Spinal cord (tissue), 10 donors: ENCODE results near the gene E2F6. TPM values are rescaled to one million over a fixed set of nuclear protein-coding genes. Genes with fewer than 3 reads are reported as not detected.

ENCODE experiments used
- DNase-seq, 6 donors: peaks; one replicate each; pipeline versions ENCODE4 v3.0.0 to v3.0.0-alpha.2; 2013 to 2015; ENCODE audit warnings: low spot score in 6 of 6, low read depth in 4 of 6
- H3K27ac ChIP-seq: one replicate; pipeline ENCODE4 v1.5.1; 2013; ENCODE audit warnings: low read depth, low read length, control low read depth
- H3K27me3 ChIP-seq: one replicate; pipeline ENCODE4 v1.6.1; 2013; ENCODE audit warnings: low read length; ENCODE audit not compliant: control insufficient read depth, insufficient read depth
- H3K36me3 ChIP-seq: one replicate; pipeline ENCODE4 v1.6.1; 2013; ENCODE audit warnings: low read length; ENCODE audit not compliant: control insufficient read depth, insufficient read depth
- H3K4me1 ChIP-seq: one replicate; pipeline ENCODE4 v1.6.1; 2013; ENCODE audit warnings: low read length; ENCODE audit not compliant: control insufficient read depth, insufficient read depth
- H3K4me3 ChIP-seq: one replicate; pipeline ENCODE4 v1.5.1; 2013; ENCODE audit warnings: low read depth, low read length, control low read depth
- H3K9me3 ChIP-seq: one replicate; pipeline ENCODE4 v1.6.1; 2013; ENCODE audit warnings: low read length; ENCODE audit not compliant: control insufficient read depth, insufficient read depth
- WGBS: methylation state at CpG from one replicate; pipeline ENCODE4 v1.1.5; 2013; ENCODE audit warnings: missing lambda C conversion rate; ENCODE audit not compliant: insufficient coverage; 5-methylcytosine and 5-hydroxymethylcytosine counted together
- polyA plus RNA-seq, 2 donors: library from polyadenylated mRNA; unstranded; fragments of 120-200 nt; gene quantifications; one replicate each; pipeline ENCODE4 v1.2.1, GENCODE V29; 2013; ENCODE audit not compliant: insufficient read length in 2 of 2
- total RNA-seq, 2 donors: library from RNA; depleted of rRNA in 1 of 2; stranded (reverse); fragments of 120-200 nt in 1 of 2; fragments of >200 nt in 1 of 2; gene quantifications; one replicate each; pipeline versions ENCODE4 v1.2.3 to v1.2.4, GENCODE V29; 2013 to 2014
- donor health status: healthy.

The E2F6 gene
- total and polyA plus RNA-seq, 4 donors = 13.7 to 20.0 (median 17.5) TPM

DNA sequence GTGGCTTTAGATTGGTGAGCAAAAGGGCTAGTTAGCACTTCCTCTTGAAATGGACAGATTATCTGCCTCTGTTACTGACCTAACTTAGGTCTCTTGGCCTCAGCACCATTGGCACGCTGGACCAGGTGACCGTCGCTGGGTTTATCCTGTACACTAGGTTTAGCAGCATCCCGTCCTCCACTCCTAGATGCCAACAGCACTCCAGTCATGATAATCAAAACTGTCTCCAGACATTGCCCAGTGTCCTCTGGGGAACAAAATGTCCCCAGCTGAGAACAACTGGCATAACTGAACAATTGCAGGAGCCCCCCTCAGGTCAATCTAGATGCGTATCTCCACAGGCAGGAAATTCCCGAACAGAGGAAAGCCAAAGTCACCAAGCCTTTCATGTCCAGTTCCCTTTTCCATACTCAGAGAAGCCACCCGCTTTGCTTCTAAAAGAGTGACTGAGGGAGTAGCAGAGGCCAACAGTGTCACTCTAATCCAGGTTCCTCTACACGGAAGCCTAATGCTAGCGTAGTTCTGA lies 27.3 kb downstream of the E2F6 start:
- 95% methylated on average over 7 of the region's 9 CpGs for whole genome bisulfite sequencing
- no peak for DNase-seq
- Histone ChIP-seq H3K4me1 (no peaks in the 10 kb centered on the region), H3K9me3 (no peaks in the 10 kb centered on the region), H3K27me3 (no peaks in the 10 kb centered on the region), H3K36me3 (peaks cover 5% of the 10 kb centered on the region), H3K4me3 (no peak overlapping the region), H3K27ac (no peak overlapping the region)

GRCh38 chr2:11437602-11438001 lies 28.4 kb downstream of the E2F6 start:
- Histone ChIP-seq H3K27ac (no peak overlapping the region), H3K4me3 (no peak overlapping the region), H3K4me1 (no peaks in the 10 kb centered on the region), H3K9me3 (no peaks in the 10 kb centered on the region), H3K27me3 (no peaks in the 10 kb centered on the region), H3K36me3 (peaks cover 5% of the 10 kb centered on the region)
- WGBS = 100% methylated on average over 1 of the region's 5 CpGs
- DNase-seq = no peak

- 87% methylated on average over 6 of the region's 8 CpGs for whole genome bisulfite sequencing
- no peak for DNase-seq
- Histone ChIP-seq H3K36me3 (peaks cover 4% of the 10 kb centered on the region), H3K4me3 (no peak overlapping the region), H3K9me3 (no peaks in the 10 kb centered on the region), H3K4me1 (no peaks in the 10 kb centered on the region), H3K27me3 (no peaks in the 10 kb centered on the region), H3K27ac (no peak overlapping the region)
Observed at GRCh38 chr2:11435036-11435435, 30.9 kb downstream of the E2F6 start.

GRCh38 chr2:11434443-11434842 lies 31.5 kb downstream of the E2F6 start:
- Histone ChIP-seq H3K4me1 (no peaks in the 10 kb centered on the region), H3K27me3 (no peaks in the 10 kb centered on the region), H3K27ac (no peak overlapping the region), H3K4me3 (no peak overlapping the region), H3K36me3 (no peaks in the 10 kb centered on the region), H3K9me3 (no peaks in the 10 kb centered on the region)
- DNase-seq = no peak
- WGBS = no CpG with 5 or more reads among the region's 7 CpGs

DNA sequence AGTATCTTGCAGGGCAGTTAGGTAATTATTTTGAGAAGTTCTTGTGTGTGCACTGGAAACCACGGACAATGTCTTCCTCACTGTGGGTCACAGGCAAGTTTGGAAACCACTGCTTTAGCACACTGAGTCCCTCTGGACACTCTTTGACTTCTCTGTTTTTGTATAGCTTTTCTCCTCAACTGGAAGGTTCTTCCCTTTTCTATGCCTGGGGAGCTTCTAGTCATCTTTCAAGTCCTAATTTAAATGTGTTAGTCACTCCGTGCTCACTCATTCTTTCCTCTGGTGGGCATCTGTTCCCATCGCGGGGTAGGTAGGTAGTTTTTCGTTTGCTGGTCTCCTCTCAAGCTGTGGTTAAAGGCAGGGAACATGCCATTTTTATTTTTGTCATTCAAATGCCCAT lies 32.1 kb downstream of the E2F6 start:
- no peaks in the 10 kb centered on the region for H3K36me3 ChIP-seq
- H3K27ac ChIP-seq = no peak overlapping the region
- no peak overlapping the region for H3K4me3 ChIP-seq
- H3K9me3 ChIP-seq = no peaks in the 10 kb centered on the region
- DNase-seq = no peak
- H3K4me1 ChIP-seq = no peaks in the 10 kb centered on the region
- H3K27me3 ChIP-seq = no peaks in the 10 kb centered on the region
- 100% methylated on average over 1 of the region's 5 CpGs for WGBS

DNA sequence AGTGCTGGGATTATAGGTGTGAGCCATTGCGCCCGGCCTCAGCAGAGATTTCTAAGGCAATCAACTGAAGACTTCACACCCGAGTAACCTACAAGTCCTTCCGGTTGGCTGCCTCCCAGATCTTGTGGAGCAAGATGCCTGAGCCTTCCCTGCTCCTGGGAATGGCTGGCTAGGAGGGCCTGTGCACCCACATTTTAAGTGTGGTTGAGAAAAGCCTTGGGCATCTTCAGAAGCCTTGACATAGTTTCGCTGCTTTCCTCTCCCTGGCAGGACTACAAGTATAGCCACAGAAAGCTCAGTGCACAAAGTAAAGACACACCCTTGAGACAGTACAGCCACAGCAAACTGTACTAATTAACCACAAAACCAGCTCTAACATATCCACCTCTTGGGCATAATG lies 35.2 kb downstream of the E2F6 start:
- WGBS = 92% methylated on average over 4 of the region's 5 CpGs
- Histone ChIP-seq H3K27me3 (no peaks in the 10 kb centered on the region), H3K4me1 (no peaks in the 10 kb centered on the region), H3K9me3 (no peaks in the 10 kb centered on the region), H3K4me3 (no peak overlapping the region), H3K36me3 (no peaks in the 10 kb centered on the region), H3K27ac (no peak overlapping the region)
- DNase-seq = no peak

DNA sequence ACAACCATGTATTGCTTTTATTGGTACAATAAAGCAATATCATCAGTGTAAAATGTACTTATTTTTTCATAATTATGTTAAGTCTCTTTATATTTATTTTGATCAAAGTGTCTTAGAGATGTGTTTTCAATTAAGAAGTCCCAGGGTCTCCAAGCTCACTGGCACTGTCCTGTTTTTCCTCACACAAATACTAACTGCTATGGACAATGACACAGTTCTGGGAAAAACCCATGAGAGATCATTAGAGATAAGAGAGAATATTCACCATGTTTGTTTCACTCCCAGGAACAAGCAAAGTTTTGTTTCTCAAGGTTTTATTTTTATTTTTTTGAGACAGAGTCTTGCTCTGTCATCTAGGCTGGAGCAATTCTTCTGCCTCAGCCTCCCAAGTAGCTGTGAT lies 38.7 kb downstream of the E2F6 start:
- DNase-seq = no peak
- Histone ChIP-seq H3K36me3 (no peaks in the 10 kb centered on the region), H3K9me3 (no peaks in the 10 kb centered on the region), H3K4me3 (no peak overlapping the region), H3K4me1 (no peaks in the 10 kb centered on the region), H3K27ac (no peak overlapping the region), H3K27me3 (no peaks in the 10 kb centered on the region)

DNA sequence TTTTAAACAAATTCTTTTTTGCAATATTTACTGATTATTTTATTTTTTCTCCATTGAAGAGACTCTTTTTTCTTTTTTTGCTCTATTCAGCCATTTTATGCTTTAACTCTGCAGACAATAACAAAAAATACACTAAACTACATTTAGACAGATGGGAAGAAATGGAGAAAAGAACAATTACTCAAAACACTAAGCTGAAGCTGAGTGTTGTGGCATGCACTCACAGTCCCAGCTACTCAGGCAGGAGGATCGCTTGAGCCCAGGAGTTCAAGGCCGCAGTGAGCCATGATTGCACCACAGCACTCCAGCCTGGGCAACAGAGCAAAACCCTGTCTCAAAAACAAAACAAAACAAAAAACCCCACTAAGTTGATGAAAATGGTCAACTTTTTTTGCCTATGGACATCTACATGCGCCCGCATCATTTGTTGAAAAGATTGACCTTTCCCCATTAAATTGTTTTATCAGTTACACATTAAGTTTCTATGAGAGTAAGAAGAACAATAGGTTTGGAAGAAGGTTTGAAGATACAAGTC lies 43.0 kb downstream of the E2F6 start:
- H3K9me3 ChIP-seq = peaks cover 2% of the 10 kb centered on the region
- 100% methylated on average over 2 of the region's 4 CpGs for WGBS

DNA sequence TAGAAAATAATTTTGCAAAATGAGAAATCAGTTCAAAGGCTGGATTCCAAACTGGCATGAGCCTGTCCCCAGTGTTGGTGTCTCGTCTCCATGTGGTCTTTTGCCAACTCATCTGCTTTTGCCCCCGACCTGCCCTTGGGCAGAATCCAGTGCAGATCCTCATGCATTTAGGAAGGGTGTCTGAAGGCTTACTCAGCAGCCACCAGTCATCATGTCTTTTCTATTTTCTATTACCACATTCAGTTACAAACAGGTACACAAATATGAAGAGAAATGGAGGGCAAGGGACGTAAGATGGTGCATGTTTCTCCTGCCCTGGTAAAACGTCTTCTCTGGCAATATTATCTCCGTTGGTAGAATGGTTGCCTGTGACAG lies 43.5 kb downstream of the E2F6 start:
- WGBS = 63% methylated on average over 1 of the region's 5 CpGs
- Histone ChIP-seq H3K27ac (no peak overlapping the region), H3K4me1 (no peaks in the 10 kb centered on the region), H3K36me3 (no peaks in the 10 kb centered on the region), H3K9me3 (peaks cover 5% of the 10 kb centered on the region), H3K27me3 (no peaks in the 10 kb centered on the region), H3K4me3 (no peak overlapping the region)
- no peak for DNase-seq

More for the DNA sequence above, 43.0 kb downstream of the E2F6 start:
- H3K4me1 ChIP-seq = no peaks in the 10 kb centered on the region
- H3K27me3 ChIP-seq = no peaks in the 10 kb centered on the region
- no peaks in the 10 kb centered on the region for H3K36me3 ChIP-seq
- no peak for DNase-seq
- no peak overlapping the region for H3K4me3 ChIP-seq
- H3K27ac ChIP-seq = no peak overlapping the region

GRCh38 chr2:11421863-11422490 lies 44.0 kb downstream of the E2F6 start:
- no peak for DNase-seq

More at GRCh38 chr2:11421863-11422490, 44.0 kb downstream of the E2F6 start:
- H3K4me3 ChIP-seq = no peak overlapping the region
- no peaks in the 10 kb centered on the region for H3K4me1 ChIP-seq
- H3K27me3 ChIP-seq = no peaks in the 10 kb centered on the region
- H3K27ac ChIP-seq = no peak overlapping the region
- peaks cover 5% of the 10 kb centered on the region for H3K9me3 ChIP-seq
- 93% methylated on average over 4 of the region's 7 CpGs for WGBS
- no peaks in the 10 kb centered on the region for H3K36me3 ChIP-seq
